DND-41 (cell line): ENCODE data around the gene GPN3.

Experiments
- CTCF ChIP-seq: IDR thresholded peaks from 2 replicates; pipeline ENCODE4 v1.5.1; 2012; ENCODE audit warnings: borderline replicate concordance, low read length, moderate library complexity, mild to moderate bottlenecking; ENCODE audit not compliant: poor library complexity, severe bottlenecking; ENCODE audit errors: extremely low read depth
- EZH2 ChIP-seq: IDR thresholded peaks from 3 replicates; pipeline ENCODE4 v1.6.1; 2012; ENCODE audit warnings: borderline replicate concordance, low read depth, mild to moderate bottlenecking, moderate library complexity, low read length, inconsistent platforms; ENCODE audit not compliant: severe bottlenecking

DNA sequence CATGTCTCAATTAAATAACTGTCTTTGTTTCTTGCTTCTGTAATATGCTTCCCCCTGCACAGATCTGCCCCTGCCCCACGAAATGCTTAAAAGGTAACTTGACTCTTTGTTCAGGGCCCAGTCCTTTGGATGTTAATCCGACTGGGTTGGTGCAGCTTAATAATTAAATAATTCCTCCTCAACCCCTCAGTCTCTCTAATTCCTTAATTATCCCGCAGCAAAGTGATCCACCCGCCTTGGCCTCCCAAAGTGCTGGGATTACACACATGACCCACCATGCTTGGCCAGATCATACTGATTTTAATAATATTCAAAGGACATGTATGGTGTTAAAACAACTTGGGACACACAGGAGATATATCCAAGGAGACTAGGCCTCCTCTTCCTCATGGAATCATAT lies 46.4 kb downstream of the GPN3 start:
- no peak for TF ChIP-seq CTCF
- no peak for TF ChIP-seq EZH2
